ENCODE results near the gene ATF6. TPM values are rescaled to one million over a fixed set of nuclear protein-coding genes. Genes with fewer than 3 reads are reported as not detected.

ATF6 gene, protein sequence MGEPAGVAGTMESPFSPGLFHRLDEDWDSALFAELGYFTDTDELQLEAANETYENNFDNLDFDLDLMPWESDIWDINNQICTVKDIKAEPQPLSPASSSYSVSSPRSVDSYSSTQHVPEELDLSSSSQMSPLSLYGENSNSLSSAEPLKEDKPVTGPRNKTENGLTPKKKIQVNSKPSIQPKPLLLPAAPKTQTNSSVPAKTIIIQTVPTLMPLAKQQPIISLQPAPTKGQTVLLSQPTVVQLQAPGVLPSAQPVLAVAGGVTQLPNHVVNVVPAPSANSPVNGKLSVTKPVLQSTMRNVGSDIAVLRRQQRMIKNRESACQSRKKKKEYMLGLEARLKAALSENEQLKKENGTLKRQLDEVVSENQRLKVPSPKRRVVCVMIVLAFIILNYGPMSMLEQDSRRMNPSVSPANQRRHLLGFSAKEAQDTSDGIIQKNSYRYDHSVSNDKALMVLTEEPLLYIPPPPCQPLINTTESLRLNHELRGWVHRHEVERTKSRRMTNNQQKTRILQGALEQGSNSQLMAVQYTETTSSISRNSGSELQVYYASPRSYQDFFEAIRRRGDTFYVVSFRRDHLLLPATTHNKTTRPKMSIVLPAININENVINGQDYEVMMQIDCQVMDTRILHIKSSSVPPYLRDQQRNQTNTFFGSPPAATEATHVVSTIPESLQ
- 23.9 and 27.4 TPM in 2 replicates for total RNA-seq

GRCh38 chr1:161766102-161766981, at the start of gene ATF6:
Gene ATF6 (plus strand): TSS chr1:161766320. CDS start chr1:161766361, 41 bp downstream.

DNA sequence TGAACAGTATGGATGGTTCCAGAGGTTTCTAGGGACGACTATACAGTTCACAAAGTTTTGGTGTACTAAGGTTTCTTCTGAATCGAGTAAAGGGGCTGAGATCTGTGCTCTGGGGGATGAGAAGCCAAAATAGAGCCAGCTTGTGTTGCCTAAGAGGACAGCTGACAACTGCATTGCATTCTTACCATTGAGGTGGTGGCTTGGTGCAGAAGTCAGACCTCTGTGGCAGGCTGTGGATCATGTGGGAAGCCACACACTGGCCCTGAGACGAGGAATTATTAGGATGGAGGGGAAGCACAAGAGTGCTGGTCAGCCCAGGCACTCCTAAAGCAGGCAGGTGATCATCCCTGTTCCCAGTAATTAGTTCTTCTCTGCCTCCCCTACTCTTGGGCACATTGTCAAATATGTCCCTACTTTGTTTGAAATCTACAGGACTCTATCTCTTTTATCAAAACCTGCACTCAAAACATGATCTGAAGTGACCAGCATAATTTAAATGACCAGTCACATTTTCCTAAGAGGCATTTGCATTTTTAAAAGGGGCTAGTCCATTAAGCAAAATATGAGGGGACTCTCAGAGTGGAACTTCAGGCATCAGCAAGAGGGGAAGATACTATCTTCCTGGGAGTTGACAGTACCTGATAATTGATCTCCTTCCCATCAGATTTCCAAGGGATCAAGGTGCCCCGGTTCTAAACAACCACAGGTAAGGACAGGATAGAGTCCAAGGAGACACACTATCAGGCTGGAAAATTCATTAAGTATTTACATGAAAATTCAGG, 45.0 kb upstream of the ATF6 start, which contains the start of gene FCRLB:
Gene FCRLB, plus strand, starts transcription at position 589 of the 782 bp plus-strand sequence. CDS start 1,129 bp downstream, outside the sequence.

DNA sequence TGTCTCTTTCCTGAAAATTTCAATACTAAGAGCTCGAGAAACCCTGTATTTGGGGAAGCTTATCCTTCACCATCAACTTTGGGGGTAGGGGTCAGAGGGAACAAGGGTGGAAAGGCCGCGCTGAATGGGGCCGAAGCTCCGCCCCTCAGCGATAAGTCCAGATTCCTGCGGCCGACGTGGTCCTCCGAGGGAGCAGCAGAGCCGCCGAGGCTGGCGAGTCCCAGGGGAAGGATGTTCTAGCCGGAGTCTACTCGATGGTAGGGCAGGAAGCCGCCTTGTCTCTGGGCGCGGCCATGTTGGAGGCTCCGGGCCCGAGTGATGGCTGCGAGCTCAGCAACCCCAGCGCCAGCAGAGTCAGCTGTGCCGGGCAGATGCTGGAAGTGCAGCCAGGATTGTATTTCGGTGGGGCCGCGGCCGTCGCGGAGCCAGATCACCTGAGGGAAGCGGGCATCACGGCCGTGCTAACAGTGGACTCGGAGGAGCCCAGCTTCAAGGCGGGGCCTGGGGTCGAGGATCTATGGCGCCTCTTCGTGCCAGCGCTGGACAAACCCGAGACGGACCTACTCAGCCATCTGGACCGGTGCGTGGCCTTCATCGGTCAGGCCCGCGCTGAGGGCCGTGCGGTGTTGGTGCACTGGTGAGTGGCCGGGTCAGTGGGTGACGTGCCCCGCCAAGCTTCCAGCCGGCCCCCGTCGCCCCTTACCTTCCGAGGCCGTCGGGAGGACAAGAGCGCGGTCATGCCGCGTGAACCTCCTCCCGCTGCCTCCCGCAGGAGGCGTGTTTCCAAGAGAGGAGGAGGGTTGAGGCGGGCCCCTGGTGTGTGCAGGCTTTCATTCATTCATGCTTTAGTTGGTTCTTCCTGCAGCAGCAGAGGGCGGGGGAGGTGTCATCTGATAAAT, 16.4 kb upstream of the ATF6 start, which contains the start of gene DUSP12:
Gene DUSP12, plus strand, starts transcription at position 278 of the 899 bp plus-strand sequence. Its CDS starts 16 bp downstream, at position 294.

Other genes with a start within 250 kb of the ATF6 start
- 1.9 and 4.6 TPM in 2 replicates for gene HSPA6, start 241.8 kb upstream of the ATF6 start, total RNA-seq
- not detected in 2 replicates for gene FCGR3A, start 216.5 kb upstream of the ATF6 start, total RNA-seq
- not detected in 2 replicates for gene FCGR3B, start 135.1 kb upstream of the ATF6 start, total RNA-seq
- not detected in 2 replicates for gene FCGR2B, start 103.2 kb upstream of the ATF6 start, total RNA-seq
- 0.62 and 3.5 TPM in 2 replicates for gene FCRLA, start 59.1 kb upstream of the ATF6 start, total RNA-seq
- 9.0 and 16.6 TPM in 2 replicates for gene FCRLB, start 44.8 kb upstream of the ATF6 start, total RNA-seq
- 36.0 and 46.4 TPM in 2 replicates for gene DUSP12, start 16.5 kb upstream of the ATF6 start, total RNA-seq